ENCODE measurements around the gene LARP1.
"Not testable (repeated sequence)": the region's sequence is repeated elsewhere in the genome, so short reads cannot be mapped to it uniquely, and the experiment has no call there.

Gene LARP1

GRCh38 chr5:154722936-154723335 is 32.2 kb upstream of the LARP1 start:
- in situ Hi-C loops (cut with HindIII; ENCODE audit: low pct_unique_long_range_greater_than_20kb, low sequenced_read_pairs): no loop called here
- no peak for DNase-seq (ENCODE audit: low read depth in 1 of 2, low spot score in 1 of 2)
- no peak for TF ChIP-seq JUND (IDR thresholded peaks at IDR 0.05; ENCODE audit: low read depth)

GRCh38 chr5:154723740-154724505 is 31.3 kb upstream of the LARP1 start:
- in situ Hi-C loops (cut with HindIII; ENCODE audit: low pct_unique_long_range_greater_than_20kb, low sequenced_read_pairs): no loop called here
- DNase-seq (ENCODE audit: low read depth in 1 of 2, low spot score in 1 of 2): no peak
- no peak for TF ChIP-seq JUND (IDR thresholded peaks at IDR 0.05; ENCODE audit: low read depth)

- TF ChIP-seq JUND (IDR thresholded peaks at IDR 0.05; ENCODE audit: low read depth): no peak
- no peak for DNase-seq (ENCODE audit: low read depth in 1 of 2, low spot score in 1 of 2)
- in situ Hi-C loops (cut with HindIII; ENCODE audit: low pct_unique_long_range_greater_than_20kb, low sequenced_read_pairs): no loop called here
Measured at GRCh38 chr5:154727361-154727760, 27.8 kb upstream of the LARP1 start.

GRCh38 chr5:154728939-154729588 is 26.1 kb upstream of the LARP1 start:
- TF ChIP-seq JUND (IDR thresholded peaks at IDR 0.05; ENCODE audit: low read depth): no peak
- DNase-seq (ENCODE audit: low read depth in 1 of 2, low spot score in 1 of 2): no peak
- in situ Hi-C loops (cut with HindIII; ENCODE audit: low pct_unique_long_range_greater_than_20kb, low sequenced_read_pairs): no loop called here

GRCh38 chr5:154729613-154730012 is 25.6 kb upstream of the LARP1 start:
- no peak for DNase-seq (ENCODE audit: low read depth in 1 of 2, low spot score in 1 of 2)
- in situ Hi-C loops (cut with HindIII; ENCODE audit: low pct_unique_long_range_greater_than_20kb, low sequenced_read_pairs): no loop called here
- no peak for TF ChIP-seq JUND (IDR thresholded peaks at IDR 0.05; ENCODE audit: low read depth)

GRCh38 chr5:154730761-154731160 is 24.4 kb upstream of the LARP1 start:
- in situ Hi-C loops (cut with HindIII; ENCODE audit: low pct_unique_long_range_greater_than_20kb, low sequenced_read_pairs): not testable (repeated sequence)

GRCh38 chr5:154732212-154732611 is 23.0 kb upstream of the LARP1 start:
- DNase-seq (ENCODE audit: low read depth in 1 of 2, low spot score in 1 of 2): no peak
- in situ Hi-C loops (cut with HindIII; ENCODE audit: low pct_unique_long_range_greater_than_20kb, low sequenced_read_pairs): no loop called here
- no peak for TF ChIP-seq JUND (IDR thresholded peaks at IDR 0.05; ENCODE audit: low read depth)

More at GRCh38 chr5:154730761-154731160, 24.4 kb upstream of the LARP1 start:
- not testable (repeated sequence) for DNase-seq (ENCODE audit: low read depth in 1 of 2, low spot score in 1 of 2)

GRCh38 chr5:154734370-154735248 is 20.6 kb upstream of the LARP1 start:
- no peak for TF ChIP-seq JUND (IDR thresholded peaks at IDR 0.05; ENCODE audit: low read depth)
- no peak for DNase-seq (ENCODE audit: low read depth in 1 of 2, low spot score in 1 of 2)
- in situ Hi-C loops (cut with HindIII; ENCODE audit: low pct_unique_long_range_greater_than_20kb, low sequenced_read_pairs): no loop called here

GRCh38 chr5:154735362-154735761 is 19.8 kb upstream of the LARP1 start:
- in situ Hi-C loops (cut with HindIII; ENCODE audit: low pct_unique_long_range_greater_than_20kb, low sequenced_read_pairs); DNase-seq (ENCODE audit: low read depth in 1 of 2, low spot score in 1 of 2): not testable (repeated sequence)

GRCh38 chr5:154736372-154736771 is 18.8 kb upstream of the LARP1 start:
- DNase-seq (ENCODE audit: low read depth in 1 of 2, low spot score in 1 of 2); in situ Hi-C loops (cut with HindIII; ENCODE audit: low pct_unique_long_range_greater_than_20kb, low sequenced_read_pairs): not testable (repeated sequence)

GRCh38 chr5:154737667-154738320 is 17.4 kb upstream of the LARP1 start:
- TF ChIP-seq JUND (IDR thresholded peaks at IDR 0.05; ENCODE audit: low read depth): no peak
- no peak for DNase-seq (ENCODE audit: low read depth in 1 of 2, low spot score in 1 of 2)
- in situ Hi-C loops (cut with HindIII; ENCODE audit: low pct_unique_long_range_greater_than_20kb, low sequenced_read_pairs): no loop called here

GRCh38 chr5:154740483-154740882 is 14.7 kb upstream of the LARP1 start:
- in situ Hi-C loops (cut with HindIII; ENCODE audit: low pct_unique_long_range_greater_than_20kb, low sequenced_read_pairs): no loop called here
- DNase-seq (ENCODE audit: low read depth in 1 of 2, low spot score in 1 of 2): no peak
- TF ChIP-seq JUND (IDR thresholded peaks at IDR 0.05; ENCODE audit: low read depth): no peak
